NCI-H1417 (cell line): ENCODE results near the gene CLASP1.
"Not testable (repeated sequence)": the region's sequence is repeated elsewhere in the genome, so short reads cannot be mapped to it uniquely, and the experiment has no call there.

Source experiments
- DNase-seq, 3 experiments: peaks; one replicate each; lab custom pipeline; 2025; lab: John Stamatoyannopoulos, UW

Gene CLASP1

GRCh38 chr2:121324601-121325000 is 324.7 kb downstream of the CLASP1 start:
- no peak for DNase-seq

GRCh38 chr2:121321476-121321875 is 327.8 kb downstream of the CLASP1 start:
- no peak for DNase-seq

- DNase-seq, result no peak
These were observed 329.3 kb downstream of the CLASP1 start for GRCh38 chr2:121319941-121320340.

- no peak for DNase-seq
These were observed 332.3 kb downstream of the CLASP1 start for GRCh38 chr2:121316986-121317385.

- not testable (repeated sequence) for DNase-seq
These were observed 335.6 kb downstream of the CLASP1 start for GRCh38 chr2:121313701-121314100.

- no peak for DNase-seq
These were observed 339.5 kb downstream of the CLASP1 start for GRCh38 chr2:121309801-121310200.

- no peak for DNase-seq
These were observed 339.9 kb downstream of the CLASP1 start for GRCh38 chr2:121309323-121309722.

GRCh38 chr2:121307048-121307447 is 342.2 kb downstream of the CLASP1 start:
- DNase-seq, result no peak

GRCh38 chr2:121304941-121305340 is 344.3 kb downstream of the CLASP1 start:
- no peak for DNase-seq

- peak in 1 of 3 experiments; percentile 12 for DNase-seq
These were observed 345.6 kb downstream of the CLASP1 start for GRCh38 chr2:121303531-121304263.

- DNase-seq, result not testable (repeated sequence)
These were observed 348.1 kb downstream of the CLASP1 start for GRCh38 chr2:121301190-121301589.

GRCh38 chr2:121298476-121298875 is 350.8 kb downstream of the CLASP1 start:
- no peak for DNase-seq

- not testable (repeated sequence) for DNase-seq
These were observed 351.4 kb downstream of the CLASP1 start for GRCh38 chr2:121297866-121298265.

- peak; percentile 2 to 45 (median 13) for DNase-seq
These were observed 351.9 kb downstream of the CLASP1 start for GRCh38 chr2:121297217-121297830.

GRCh38 chr2:121295911-121296650 is 353.2 kb downstream of the CLASP1 start:
- no peak for DNase-seq

- no peak for DNase-seq
These were observed 354.1 kb downstream of the CLASP1 start for GRCh38 chr2:121294881-121295840.

GRCh38 chr2:121293450-121294325 is 355.6 kb downstream of the CLASP1 start:
- DNase-seq, result peak in 1 of 3 experiments; percentile 34

- DNase-seq, result no peak
These were observed 358.0 kb downstream of the CLASP1 start for GRCh38 chr2:121291251-121291580.

- no peak for DNase-seq
These were observed 360.0 kb downstream of the CLASP1 start for GRCh38 chr2:121289271-121289670.

- DNase-seq, result no peak
These were observed 360.6 kb downstream of the CLASP1 start for GRCh38 chr2:121288454-121289231.
